IMR-90 (cell line): Measurements from ENCODE around the gene PHLDB1. TPM values are rescaled to one million over a fixed set of nuclear protein-coding genes. Genes with fewer than 3 reads are reported as not detected.

Experiments
- ATAC-seq: fragments of 200-7000 bp; cut with Tn5 transposase; 2 replicates; pipeline ENCODE4 v1.9.1; 2020; ENCODE audit warnings: low read depth, mild to moderate bottlenecking, moderate library complexity
- BruUV-seq: library from RNA; stranded (reverse); fragments of 400-500 nt; replicated peaks from 2 replicates; lab custom pipeline; 2021; lab: Mats Ljungman, UMichigan
- CTCF ChIA-PET: fragments of 300-600 bp; formaldehyde crosslinking; extraction: SDS; loops from one replicate; lab custom pipeline; 2021; ENCODE audit warnings: antibody characterized with exemption; lab: Yijun Ruan, JAX
- POLR2A ChIA-PET: fragments of 300-600 bp; sonication (Branson Sonifier 250); formaldehyde crosslinking; loops from one replicate; lab custom pipeline; 2022; ENCODE audit warnings: antibody characterized with exemption; ENCODE audit not compliant: unreplicated experiment; lab: Charles Lee
- DNase-seq: peaks from one replicate; pipeline ENCODE4 v3.0.0; 2013
- H2AFZ ChIP-seq: replicated peaks from 2 replicates; pipeline ENCODE3; 2013; ENCODE audit warnings: low read length, mild to moderate bottlenecking; ENCODE audit not compliant: poor library complexity
- H2AK5ac ChIP-seq: 2 replicates; pipeline ENCODE4 v1.6.1; 2013; ENCODE audit warnings: low read depth, low read length, inconsistent platforms
- H2AK9ac ChIP-seq: replicated peaks from 2 replicates; pipeline ENCODE3; 2013; ENCODE audit warnings: mild to moderate bottlenecking, low read depth, low read length, moderate library complexity; ENCODE audit not compliant: poor library complexity
- H2BK120ac ChIP-seq: 2 replicates; pipeline ENCODE4 v1.6.1; 2013; ENCODE audit warnings: low read depth, low read length, inconsistent platforms
- H2BK15ac ChIP-seq: 3 replicates; pipeline ENCODE4 v1.6.1; 2013; ENCODE audit warnings: low read depth, low read length, inconsistent platforms
- H2BK20ac ChIP-seq: 2 replicates; pipeline ENCODE4 v1.6.1; 2013; ENCODE audit warnings: low read depth, mild to moderate bottlenecking, inconsistent platforms, low read length, moderate library complexity
- H2BK5ac ChIP-seq: 2 replicates; pipeline ENCODE4 v1.6.1; 2013; ENCODE audit warnings: mild to moderate bottlenecking, low read depth, low read length, inconsistent platforms; ENCODE audit not compliant: poor library complexity, severe bottlenecking
- H3K14ac ChIP-seq: replicated peaks from 2 replicates; pipeline ENCODE4 v1.6.1; 2013; ENCODE audit warnings: low read depth, low read length, inconsistent platforms
- H3K18ac ChIP-seq: 2 replicates; pipeline ENCODE4 v1.6.1; 2013; ENCODE audit warnings: low read depth, low read length, control low read depth
- H3K23ac ChIP-seq: 2 replicates; pipeline ENCODE4 v1.6.1; 2013; ENCODE audit warnings: low read depth, low read length, inconsistent platforms
- H3K27ac ChIP-seq: 2 replicates; pipeline ENCODE4 v1.5.1; 2013; ENCODE audit warnings: mild to moderate bottlenecking, control low read depth, low read length; ENCODE audit not compliant: insufficient read depth
- H3K27me3 ChIP-seq: 2 replicates; pipeline ENCODE4 v1.6.1; 2013; ENCODE audit warnings: low read length; ENCODE audit not compliant: control insufficient read depth, insufficient read depth
- H3K36me3 ChIP-seq: 2 replicates; pipeline ENCODE4 v1.6.1; 2013; ENCODE audit warnings: low read length, mixed read lengths; ENCODE audit not compliant: control insufficient read depth, insufficient read depth
- H3K4ac ChIP-seq: 2 replicates; pipeline ENCODE4 v1.6.1; 2013; ENCODE audit warnings: low read depth, low read length, inconsistent platforms
- H3K4me1 ChIP-seq: 2 replicates; pipeline ENCODE4 v1.6.1; 2013; ENCODE audit warnings: low read length, mixed read lengths; ENCODE audit not compliant: control insufficient read depth, insufficient read depth
- H3K4me2 ChIP-seq: 2 replicates; pipeline ENCODE4 v1.6.1; 2013; ENCODE audit warnings: low read depth, mild to moderate bottlenecking, control low read depth, low read length, moderate library complexity
- H3K4me3 ChIP-seq: 2 replicates; pipeline ENCODE4 v1.5.1; 2013; ENCODE audit warnings: low read depth, mild to moderate bottlenecking, control low read depth, low read length, moderate library complexity; ENCODE audit not compliant: insufficient read depth
- H3K56ac ChIP-seq: 2 replicates; pipeline ENCODE4 v1.6.1; 2013; ENCODE audit warnings: low read length, inconsistent platforms; ENCODE audit not compliant: insufficient read depth; ENCODE audit errors: extremely low read depth
- H3K79me1 ChIP-seq, 2 experiments: 2 replicates each; pipeline ENCODE4 v1.6.1; 2013; ENCODE audit warnings: low read length in 2 of 2, inconsistent platforms in 1 of 2, low read depth in 1 of 2
- H3K9ac ChIP-seq: 2 replicates; pipeline ENCODE4 v1.6.1; 2013; ENCODE audit warnings: low read depth, low read length, control low read depth
- H3K9me1 ChIP-seq: 2 replicates; pipeline ENCODE4 v1.6.1; 2013; ENCODE audit warnings: low read length, inconsistent platforms; ENCODE audit not compliant: insufficient read depth
- H3K9me3 ChIP-seq: 2 replicates; pipeline ENCODE4 v1.6.1; 2013; ENCODE audit warnings: low read length; ENCODE audit not compliant: control insufficient read depth, insufficient read depth
- H4K20me1 ChIP-seq: 2 replicates; pipeline ENCODE4 v1.6.1; 2013; ENCODE audit warnings: low read length, inconsistent platforms; ENCODE audit not compliant: insufficient read depth
- H4K5ac ChIP-seq: 2 replicates; pipeline ENCODE4 v1.6.1; 2013; ENCODE audit warnings: mild to moderate bottlenecking, low read depth, low read length, control low read depth
- H4K8ac ChIP-seq, 2 experiments: 2 replicates each; pipeline ENCODE4 v1.6.1; 2013; ENCODE audit warnings: low read depth in 2 of 2, low read length in 2 of 2, control low read depth in 1 of 2, inconsistent platforms in 1 of 2
- H4K91ac ChIP-seq: 2 replicates; pipeline ENCODE4 v1.6.1; 2013; ENCODE audit warnings: low read depth, low read length, inconsistent platforms; ENCODE audit not compliant: insufficient read depth
- CHD1 ChIP-seq: IDR thresholded peaks from 2 replicates; pipeline ENCODE4 v1.6.1; 2012; ENCODE audit warnings: low read depth, low read length, improper control_type of control experiment
- WGBS, 2 experiments: methylation state at CpG; one replicate each; pipeline versions ENCODE4 v1.1.5 to v1.1.7; 2013; ENCODE audit warnings: missing lambda C conversion rate in 2 of 2; ENCODE audit not compliant: insufficient read length in 1 of 2; ENCODE audit errors: extremely low coverage in 2 of 2; 5-methylcytosine and 5-hydroxymethylcytosine counted together
- dilution Hi-C: fragments of 300-500 bp; cut with HindIII; formaldehyde crosslinking; loops from one replicate; pipeline ENCODE4 v1.14.3; 2018; ENCODE audit warnings: low sequenced_read_pairs; ENCODE audit not compliant: unreplicated experiment
- in situ Hi-C: fragments of 300-500 bp; cut with MboI; formaldehyde crosslinking; loops from 3 replicates; pipeline ENCODE4 v1.14.3; 2019; ENCODE audit warnings: low sequenced_read_pairs, inconsistent platforms, mixed read lengths
- intact Hi-C: fragments of 100-400 bp; cut with micrococcal nuclease; formaldehyde crosslinking; loops from 2 replicates; pipeline ENCODE4 v1.10.0; 2022
- polyA plus RNA-seq, 3 experiments: library from polyadenylated mRNA; depleted of rRNA; stranded (reverse); fragments of >200 nt; gene quantifications; 2 replicates each; pipeline ENCODE4 v1.2.3, GENCODE V29; 2012; ENCODE audit warnings: low replicate concordance in 1 of 3
- total RNA-seq: library from RNA; depleted of rRNA; stranded (reverse); fragments of >200 nt; gene quantifications from 2 replicates; pipeline ENCODE4 v1.2.3, GENCODE V29; 2012

The PHLDB1 gene
- total and polyA plus RNA-seq, 2 of the 4 experiments (the other 2 are of a cell fraction), result 40.0 to 90.4 TPM

DNA sequence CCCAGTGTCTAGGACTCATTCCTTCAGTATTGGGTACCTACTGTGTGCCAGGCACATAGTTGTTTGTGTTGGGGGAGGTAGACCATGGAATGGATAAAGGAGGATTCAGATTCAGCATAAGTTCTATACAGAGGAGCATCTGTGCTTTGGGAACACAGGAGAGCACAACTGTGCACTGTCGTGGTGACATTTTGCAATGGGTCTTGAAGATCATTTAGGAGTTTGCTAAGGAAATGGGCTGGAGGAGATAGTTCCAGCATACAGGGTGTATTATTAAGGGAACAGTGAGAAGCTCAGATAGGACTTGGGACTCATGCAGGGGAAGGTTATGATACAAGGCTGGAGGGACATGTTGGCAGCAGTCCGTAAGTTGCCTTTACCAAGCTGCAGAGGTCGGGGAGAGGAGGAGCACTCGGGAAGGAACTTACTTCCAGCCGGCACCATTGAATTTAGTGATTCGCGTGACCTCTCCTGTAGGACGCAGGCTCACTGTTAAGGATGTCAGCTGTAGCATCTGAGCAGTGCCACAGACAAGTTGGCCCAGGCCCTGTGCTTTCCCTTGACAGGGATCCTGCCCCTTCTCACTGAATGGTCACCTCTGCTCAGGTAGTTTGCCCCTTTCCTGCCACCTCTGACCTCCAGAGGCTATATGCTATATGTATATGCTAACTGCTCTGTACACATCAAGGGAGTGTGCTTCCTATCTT, 46.4 kb downstream of the PHLDB1 start:
- H3K23ac ChIP-seq, result no peak overlapping the region
- no peak overlapping the region for H4K8ac ChIP-seq
- H3K9ac ChIP-seq, result no peak overlapping the region
- H3K18ac ChIP-seq, result no peak overlapping the region
- 100% methylated on average over 1 of the region's 8 CpGs; no CpG with 5 or more reads in 1 of the 2 experiments for WGBS, 2 experiments
- H3K27ac ChIP-seq, result no peak overlapping the region
- no peaks in the 10 kb centered on the region for H3K4me1 ChIP-seq
- in situ Hi-C loops, result no loop called here
- H2BK20ac ChIP-seq, result no peak overlapping the region
- H2BK5ac ChIP-seq, result no peak overlapping the region
- no peak overlapping the region for H3K56ac ChIP-seq
- intact Hi-C loops, result no loop called here
- ATAC-seq, result no peak
- CTCF ChIA-PET, result no interaction called here
- no peak overlapping the region for H3K4ac ChIP-seq
- no peak for TF ChIP-seq CHD1
- peaks cover 28% of the 10 kb centered on the region for H4K20me1 ChIP-seq
- no peak overlapping the region for H2AK5ac ChIP-seq
- H2BK120ac ChIP-seq, result no peak overlapping the region
- H3K14ac ChIP-seq, result no peak overlapping the region
- no peaks in the 10 kb centered on the region for H3K9me1 ChIP-seq
- peaks cover 13 to 46% of the 10 kb centered on the region in 2 experiments; a peak in 3 of 4 replicates for H3K79me1 ChIP-seq
- dilution Hi-C loops, result no loop called here
- no peak overlapping the region for H3K4me2 ChIP-seq
- no peak overlapping the region for H3K4me3 ChIP-seq
- no peak overlapping the region for H4K5ac ChIP-seq
- no peak overlapping the region for H2AFZ ChIP-seq
- no peak overlapping the region for H2BK15ac ChIP-seq
- POLR2A ChIA-PET, result no interaction called here
- H3K9me3 ChIP-seq, result no peaks in the 10 kb centered on the region
- no peak overlapping the region for H4K91ac ChIP-seq
- no peaks in the 10 kb centered on the region for H3K27me3 ChIP-seq
- H2AK9ac ChIP-seq, result no peak overlapping the region
- no TSS peak for BruUV-seq
- no peak for DNase-seq
- peaks cover 78% of the 10 kb centered on the region for H3K36me3 ChIP-seq
